Fibroblast of skin of scalp (primary cell): ENCODE results near the gene CEL.
"Not testable (repeated sequence)": the region's sequence is repeated elsewhere in the genome, so short reads cannot be mapped to it uniquely, and the experiment has no call there.

ENCODE experiments used
- DNase-seq: peaks from one replicate; pipeline ENCODE4 v3.0.0-alpha.2; 2013

The CEL gene

DNA sequence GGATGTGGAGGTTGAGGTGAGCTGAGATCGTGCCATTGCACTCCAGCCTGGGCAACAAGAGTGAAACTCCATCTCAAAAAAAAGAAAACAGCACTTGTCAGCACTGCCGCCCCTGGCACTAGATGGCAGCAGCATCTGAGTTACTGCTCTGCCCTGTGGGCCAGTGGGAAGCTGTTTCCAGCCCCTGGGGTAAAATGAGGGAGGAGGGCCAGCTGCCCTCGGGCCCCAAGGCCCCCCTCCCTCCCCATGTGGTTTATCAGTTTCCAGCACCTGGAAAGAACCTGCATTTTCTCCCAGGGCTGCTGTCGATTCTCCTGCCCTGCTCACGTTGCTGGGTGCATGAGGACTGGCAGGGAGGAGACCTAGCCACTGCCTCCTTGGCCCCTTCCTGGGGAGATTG is 13.2 kb upstream of the CEL start:
- DNase-seq, result peak; percentile 37

DNA sequence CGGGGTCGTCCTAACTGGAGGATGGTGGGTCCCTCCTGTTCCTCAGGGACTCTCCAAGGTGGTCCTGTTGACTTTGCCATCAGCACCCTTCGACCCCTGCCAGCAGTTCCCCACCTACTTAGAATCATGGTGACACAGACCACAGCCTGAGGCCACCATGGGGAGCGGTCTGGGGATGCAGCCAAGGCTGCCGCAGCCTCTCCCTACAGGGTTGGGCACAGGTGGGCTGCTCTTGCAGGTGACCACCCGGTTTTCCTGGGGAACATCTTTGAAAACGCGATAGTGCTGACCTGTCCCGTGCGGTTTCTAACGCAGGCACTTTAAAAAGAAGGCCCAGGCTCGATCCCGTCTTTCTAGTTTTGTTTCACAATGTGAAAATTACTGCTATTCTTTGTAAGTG is 12.7 kb upstream of the CEL start:
- no peak for DNase-seq

GRCh38 chr9:133050142-133050541 is 11.6 kb upstream of the CEL start:
- peak; percentile 52 for DNase-seq

GRCh38 chr9:133050781-133051180 is 11.0 kb upstream of the CEL start:
- DNase-seq, result no peak

DNA sequence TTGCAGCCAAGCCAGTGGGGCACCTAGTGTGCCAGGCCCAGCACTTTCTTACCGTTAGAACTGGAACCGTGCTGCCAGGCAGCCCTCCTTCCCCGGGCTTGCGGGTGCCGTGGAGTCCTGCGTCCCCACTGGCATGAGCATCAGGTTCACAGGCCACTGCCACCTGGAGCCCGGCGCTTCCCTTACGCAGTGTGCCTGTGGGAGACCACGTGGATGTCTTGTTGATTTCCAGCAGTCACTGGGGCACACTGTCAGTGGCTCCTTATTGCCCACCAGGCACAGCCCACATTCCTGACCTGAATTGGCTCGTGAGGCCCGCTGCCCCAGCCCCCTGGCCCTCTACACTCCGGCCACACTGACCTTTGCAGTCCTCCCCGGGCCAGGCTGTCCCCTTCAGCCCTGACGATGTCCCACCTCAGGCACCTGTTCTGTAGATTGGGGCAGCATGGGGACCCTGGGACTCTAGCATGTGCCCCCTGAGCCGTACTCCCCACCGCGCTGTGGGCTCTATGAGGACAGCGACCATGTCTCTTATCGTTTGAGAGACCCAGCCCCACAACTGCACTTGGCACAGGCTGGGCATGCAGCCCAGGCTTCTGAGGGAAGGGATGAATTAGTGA is 10.4 kb upstream of the CEL start:
- DNase-seq, result no peak

DNA sequence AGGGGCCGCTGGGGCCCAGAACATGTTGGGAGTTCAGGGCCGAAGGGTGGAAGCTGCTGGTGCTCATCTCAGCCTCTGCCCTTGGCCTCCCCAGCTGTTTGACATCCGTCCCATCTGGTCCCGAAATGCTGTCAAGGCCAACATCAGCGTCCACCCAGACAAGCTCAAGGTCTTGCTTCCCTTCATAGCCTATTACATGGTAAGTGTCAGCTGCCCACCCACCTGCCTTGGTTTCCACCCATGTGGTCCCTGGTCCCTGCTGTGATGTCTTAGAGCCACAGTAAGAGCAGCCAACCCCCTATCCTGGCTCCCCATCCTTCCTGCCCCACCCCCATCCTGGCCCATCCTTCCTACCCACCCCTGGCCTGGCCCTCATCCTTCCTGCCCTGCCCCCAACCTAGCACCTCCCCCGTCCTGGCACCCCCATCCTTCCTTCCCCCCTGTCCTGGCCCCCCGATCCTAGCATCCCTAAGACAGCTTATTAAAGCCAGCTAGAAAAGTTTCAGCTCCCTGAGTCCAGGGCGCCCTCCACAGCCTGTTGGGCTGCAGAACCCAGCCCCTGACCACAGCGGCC is 9.7 kb upstream of the CEL start:
- no peak for DNase-seq

GRCh38 chr9:133054194-133054890 is 7.4 kb upstream of the CEL start:
- DNase-seq, result no peak

- DNase-seq, result peak; percentile 97
Observed at GRCh38 chr9:133054966-133055365, 6.8 kb upstream of the CEL start.

GRCh38 chr9:133055788-133056420 is 5.9 kb upstream of the CEL start:
- no peak for DNase-seq

DNA sequence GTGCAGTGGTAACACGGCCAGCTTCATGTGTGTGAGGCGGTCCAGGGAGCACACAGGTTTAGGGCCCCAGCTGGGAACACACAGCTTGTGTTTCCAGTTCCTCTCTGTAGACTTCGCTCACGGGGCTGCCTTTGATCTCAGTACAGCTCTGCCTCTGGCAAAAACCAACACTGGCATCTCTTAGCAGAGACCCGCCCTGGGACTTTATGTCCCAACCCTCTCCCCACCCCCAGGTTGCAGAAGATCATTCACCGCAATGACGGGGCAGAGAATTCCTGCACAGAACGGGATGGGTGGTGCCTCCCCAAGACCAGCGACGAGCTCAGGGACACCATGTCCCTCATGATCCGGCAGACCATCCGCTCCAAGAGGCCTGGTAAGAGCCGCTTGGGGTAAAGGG is 5.2 kb upstream of the CEL start:
- DNase-seq, result no peak

- no peak for DNase-seq
Observed at GRCh38 chr9:133057006-133057405, 4.8 kb upstream of the CEL start.

GRCh38 chr9:133057553-133057952 is 4.2 kb upstream of the CEL start:
- DNase-seq, result no peak

DNA sequence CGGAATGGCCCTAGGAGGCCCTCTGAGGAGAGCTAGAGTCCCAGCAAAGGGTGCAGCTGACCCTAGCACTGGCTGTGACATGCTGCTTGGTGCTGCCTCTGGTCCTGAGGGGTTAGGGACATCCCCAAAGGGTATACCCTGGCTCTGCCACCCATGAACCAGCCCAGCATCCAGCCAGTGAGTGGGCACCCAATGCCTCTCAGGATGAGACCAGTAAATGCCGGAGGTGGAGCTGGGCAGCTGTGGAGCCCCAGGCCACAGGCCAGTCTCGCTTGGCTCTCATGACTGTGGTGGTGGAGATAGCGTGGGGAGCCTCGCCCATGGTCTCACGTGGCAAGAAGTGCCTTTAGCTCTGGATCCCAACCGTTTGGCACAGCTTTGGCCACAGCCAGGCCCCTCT is 3.7 kb upstream of the CEL start:
- DNase-seq, result no peak

DNA sequence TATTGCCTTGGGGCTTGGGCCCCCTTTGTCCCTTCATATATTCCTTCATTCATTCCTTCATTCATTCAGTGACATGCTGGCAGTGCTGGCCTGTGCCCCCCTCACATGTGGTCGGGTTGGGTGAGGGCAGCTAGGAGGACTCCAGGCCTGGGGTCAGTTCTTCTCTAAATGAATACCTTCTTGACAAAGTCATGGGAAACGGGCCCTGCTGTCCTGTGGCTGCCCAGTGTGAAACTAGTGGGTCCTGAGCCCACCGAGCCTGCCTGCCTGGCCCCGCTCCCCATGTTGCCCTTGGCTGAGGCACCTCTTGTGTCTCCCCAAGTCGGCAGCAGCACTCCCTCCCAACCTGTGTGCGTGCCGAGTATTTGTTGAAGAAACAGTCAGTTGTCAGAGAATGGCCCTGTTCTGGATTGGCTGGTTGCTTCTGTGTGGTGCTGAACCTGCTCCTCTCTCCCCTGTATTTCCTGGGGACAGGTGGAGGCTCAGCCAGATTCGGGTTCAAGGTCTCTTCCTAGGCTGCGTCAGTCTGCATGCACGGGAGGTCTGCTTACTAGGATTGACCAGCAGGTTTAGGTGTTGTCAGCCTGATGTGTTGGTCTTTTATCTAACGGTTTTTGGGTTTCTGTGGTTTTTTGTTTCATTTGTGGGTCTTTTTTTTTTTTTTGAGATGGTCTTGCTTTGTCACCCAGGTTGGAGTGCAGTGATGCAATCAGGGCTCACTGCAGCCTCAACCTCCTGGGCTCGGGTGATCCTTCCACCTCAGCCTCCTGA is 3.0 kb upstream of the CEL start:
- DNase-seq, result no peak

DNA sequence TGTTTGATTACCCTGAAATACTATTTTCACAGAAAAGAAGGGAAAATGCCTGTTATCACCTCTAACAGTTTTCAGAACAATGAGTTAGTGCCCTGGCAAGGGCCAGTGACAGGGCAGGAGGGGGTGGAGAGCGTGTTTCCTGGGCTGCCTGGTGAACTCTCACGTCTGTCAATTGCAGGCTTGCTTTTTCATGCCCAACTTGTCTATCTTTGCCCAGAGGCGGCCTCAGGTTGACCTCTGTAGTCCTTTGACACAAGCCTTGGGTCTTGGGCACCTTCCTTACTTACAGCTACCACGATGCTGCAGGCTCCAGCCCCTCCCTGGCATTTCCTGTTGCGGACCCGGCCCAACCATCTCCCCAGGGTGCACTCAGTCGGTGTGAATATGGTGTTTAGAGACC is 2.2 kb upstream of the CEL start:
- DNase-seq, result no peak

GRCh38 chr9:133060417-133060841 is 1.4 kb upstream of the CEL start:
- no peak for DNase-seq

GRCh38 chr9:133061019-133061763 is 590 bp upstream of the CEL start:
- DNase-seq, result not testable (repeated sequence)

DNA sequence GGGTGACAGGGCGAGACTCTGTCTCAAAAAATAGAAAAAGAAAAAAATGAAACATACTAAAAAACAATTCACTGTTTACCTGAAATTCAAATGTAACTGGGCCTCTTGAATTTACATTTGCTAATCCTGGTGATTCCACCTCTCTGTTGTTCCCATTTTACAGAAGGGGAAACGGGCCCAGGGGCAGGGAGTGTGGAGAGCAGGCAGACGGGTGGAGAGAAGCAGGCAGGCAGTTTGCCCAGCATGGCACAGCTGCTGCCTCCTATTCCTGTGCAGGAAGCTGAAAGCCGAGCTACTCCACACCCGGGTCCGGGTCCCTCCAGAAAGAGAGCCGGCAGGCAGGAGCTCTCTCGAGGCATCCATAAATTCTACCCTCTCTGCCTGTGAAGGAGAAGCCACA is 788 bp downstream of the CEL start:
- DNase-seq, result not testable (repeated sequence)

DNA sequence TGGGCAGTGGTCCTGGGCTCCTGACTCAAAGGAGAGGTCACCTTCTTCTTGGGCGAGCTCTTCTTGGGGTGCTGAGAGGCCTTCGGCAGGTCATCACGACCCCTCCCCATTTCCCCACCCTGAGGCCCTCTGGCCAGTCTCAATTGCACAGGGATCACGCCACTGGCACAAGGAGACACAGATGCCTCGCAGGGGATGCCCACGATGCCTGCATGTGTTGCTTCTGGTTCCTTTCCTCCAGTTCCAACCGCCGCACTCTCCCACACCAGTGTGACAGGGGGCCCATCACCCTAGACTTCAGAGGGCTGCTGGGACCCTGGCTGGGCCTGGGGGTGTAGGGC is 1.3 kb downstream of the CEL start:
- DNase-seq, result no peak

- no peak for DNase-seq
Observed at GRCh38 chr9:133063500-133064231, 1.9 kb downstream of the CEL start.

- no peak for DNase-seq
Observed at GRCh38 chr9:133064241-133065069, 2.7 kb downstream of the CEL start.
